AG09319 (cell line): ENCODE measurements around the gene ZKSCAN2.

Source experiments
- DNase-seq: peaks from one replicate; pipeline ENCODE4 v3.0.0-alpha.2; 2010; ENCODE audit warnings: low read depth; ENCODE audit errors: extremely low read depth
- TF ChIP-seq, protein P1 (sequence below): IDR thresholded peaks from 2 replicates; pipeline ENCODE4 v1.5.1; 2011; ENCODE audit warnings: low read depth, mild to moderate bottlenecking, inconsistent platforms, low read length, moderate library complexity

ZKSCAN2 gene

DNA sequence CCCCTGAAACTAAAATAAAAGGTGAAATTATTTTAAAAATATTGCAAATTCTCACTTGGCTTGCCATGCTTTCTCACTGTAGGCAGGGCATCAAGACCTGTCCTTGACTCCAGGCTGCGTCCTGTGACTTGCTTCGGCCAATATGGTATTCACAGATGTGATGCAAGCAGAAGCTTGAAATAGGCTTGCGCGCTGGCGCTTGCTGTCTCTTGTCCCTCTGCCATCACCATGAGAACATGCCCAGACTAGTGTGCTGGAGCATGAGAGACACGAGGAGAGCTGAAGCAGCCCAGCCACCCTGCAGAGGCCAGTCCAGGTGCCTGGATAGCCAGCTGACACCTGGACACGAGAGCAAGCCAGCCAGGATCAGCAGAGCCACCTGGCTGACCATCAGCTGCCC is 21.8 kb upstream of the ZKSCAN2 start:
- TF ChIP-seq, protein P1, sequence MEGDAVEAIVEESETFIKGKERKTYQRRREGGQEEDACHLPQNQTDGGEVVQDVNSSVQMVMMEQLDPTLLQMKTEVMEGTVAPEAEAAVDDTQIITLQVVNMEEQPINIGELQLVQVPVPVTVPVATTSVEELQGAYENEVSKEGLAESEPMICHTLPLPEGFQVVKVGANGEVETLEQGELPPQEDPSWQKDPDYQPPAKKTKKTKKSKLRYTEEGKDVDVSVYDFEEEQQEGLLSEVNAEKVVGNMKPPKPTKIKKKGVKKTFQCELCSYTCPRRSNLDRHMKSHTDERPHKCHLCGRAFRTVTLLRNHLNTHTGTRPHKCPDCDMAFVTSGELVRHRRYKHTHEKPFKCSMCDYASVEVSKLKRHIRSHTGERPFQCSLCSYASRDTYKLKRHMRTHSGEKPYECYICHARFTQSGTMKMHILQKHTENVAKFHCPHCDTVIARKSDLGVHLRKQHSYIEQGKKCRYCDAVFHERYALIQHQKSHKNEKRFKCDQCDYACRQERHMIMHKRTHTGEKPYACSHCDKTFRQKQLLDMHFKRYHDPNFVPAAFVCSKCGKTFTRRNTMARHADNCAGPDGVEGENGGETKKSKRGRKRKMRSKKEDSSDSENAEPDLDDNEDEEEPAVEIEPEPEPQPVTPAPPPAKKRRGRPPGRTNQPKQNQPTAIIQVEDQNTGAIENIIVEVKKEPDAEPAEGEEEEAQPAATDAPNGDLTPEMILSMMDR = no peak
- no peak for DNase-seq

DNA sequence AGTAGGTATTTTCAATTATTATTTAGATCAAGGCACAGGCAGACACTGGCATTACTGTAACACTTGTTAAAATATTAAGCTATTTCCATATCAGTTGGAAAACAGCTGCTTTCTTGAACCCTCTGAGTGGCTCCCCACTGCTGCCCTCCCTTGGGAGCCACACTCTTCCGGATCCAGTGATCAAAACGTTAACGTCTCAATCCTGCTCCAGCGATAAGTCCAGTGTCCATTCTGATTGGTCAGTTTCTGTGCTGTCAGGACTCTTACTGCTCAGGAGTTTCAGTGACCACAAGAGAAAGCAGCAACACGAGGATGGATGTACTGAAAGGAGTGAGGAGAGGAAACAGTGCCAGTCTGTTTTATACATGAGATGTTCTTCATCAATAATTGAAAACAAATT is 13.8 kb upstream of the ZKSCAN2 start:
- DNase-seq = no peak
- TF ChIP-seq, protein P1 = no peak

DNA sequence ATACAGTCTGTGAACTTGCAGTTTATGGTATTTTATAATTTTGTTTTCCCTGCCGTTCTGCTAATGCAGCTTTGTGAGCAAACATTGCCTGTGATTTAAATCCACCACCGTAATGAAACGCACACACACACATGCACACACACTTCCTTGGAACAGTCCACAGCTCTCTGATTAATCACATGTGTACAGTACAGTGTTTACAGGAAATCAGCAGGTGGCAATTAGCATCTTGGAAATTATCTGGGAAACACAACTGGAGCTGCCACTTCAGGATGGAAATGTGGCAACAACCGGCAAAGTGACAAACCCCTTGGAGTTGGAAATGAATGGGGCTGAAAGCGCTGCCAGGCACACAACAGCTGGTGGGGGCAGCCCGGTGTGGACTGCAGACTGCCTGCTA is 12.9 kb upstream of the ZKSCAN2 start:
- TF ChIP-seq, protein P1 = no peak
- DNase-seq = peak; percentile 11

DNA sequence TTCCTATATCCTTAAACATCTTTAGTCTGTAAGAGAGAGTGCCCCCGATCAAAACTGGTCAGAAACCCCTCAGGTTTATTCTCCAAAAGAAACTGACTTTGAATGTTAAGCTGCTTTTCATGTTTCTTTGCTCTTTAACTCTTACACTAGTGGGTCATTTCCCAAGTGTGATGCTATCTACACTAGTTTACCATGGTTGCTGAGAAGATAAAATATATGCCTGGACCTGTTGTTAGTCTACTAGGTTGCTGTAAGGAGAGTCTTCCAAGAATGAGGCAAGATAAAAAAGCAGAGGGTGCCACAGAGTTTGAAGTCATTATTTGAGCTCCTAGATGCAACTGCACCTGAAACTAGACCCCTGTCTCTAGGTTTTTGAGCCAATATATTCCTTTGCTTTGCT is 12.2 kb upstream of the ZKSCAN2 start:
- TF ChIP-seq, protein P1 = no peak
- DNase-seq = no peak

DNA sequence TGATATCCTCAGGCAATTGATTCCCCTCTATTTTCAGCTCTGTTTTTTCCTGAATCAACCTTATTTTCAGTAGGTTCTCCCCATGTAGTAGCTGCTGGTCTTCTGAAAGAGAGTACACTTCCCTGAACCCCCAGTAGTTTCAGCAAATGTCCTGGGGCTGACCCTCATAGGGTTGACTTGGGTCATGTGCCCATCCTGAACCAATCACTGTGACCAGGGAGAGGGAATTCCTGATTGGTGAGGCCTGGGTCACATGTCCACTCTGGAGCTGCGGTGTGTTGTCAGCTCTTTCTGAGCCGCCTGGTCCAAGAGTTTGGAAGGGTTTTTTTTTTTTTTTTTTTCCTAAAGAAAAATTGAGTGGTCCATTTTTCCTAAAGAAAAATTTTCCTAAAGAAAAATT is 8.3 kb upstream of the ZKSCAN2 start:
- no peak for DNase-seq
- TF ChIP-seq, protein P1 = no peak

DNA sequence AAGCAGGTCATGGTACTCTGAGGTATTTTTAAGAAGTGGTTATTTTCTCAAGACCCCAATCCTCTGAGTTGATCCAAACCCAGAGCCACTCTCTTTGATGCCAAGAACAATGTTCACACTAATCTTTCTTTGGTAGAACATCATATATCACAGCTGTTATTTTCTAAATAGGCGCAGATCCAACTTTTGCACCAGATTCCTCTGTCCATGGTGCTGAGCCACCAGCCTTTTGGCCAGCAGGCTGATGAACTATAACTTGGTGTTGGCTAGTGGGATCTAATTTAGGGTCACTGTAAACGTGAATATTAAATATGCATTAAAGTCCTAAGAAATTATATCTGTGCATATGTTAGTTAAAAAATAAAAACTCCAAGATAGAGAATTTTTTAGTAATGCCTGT is 7.0 kb upstream of the ZKSCAN2 start:
- no peak for DNase-seq

DNA sequence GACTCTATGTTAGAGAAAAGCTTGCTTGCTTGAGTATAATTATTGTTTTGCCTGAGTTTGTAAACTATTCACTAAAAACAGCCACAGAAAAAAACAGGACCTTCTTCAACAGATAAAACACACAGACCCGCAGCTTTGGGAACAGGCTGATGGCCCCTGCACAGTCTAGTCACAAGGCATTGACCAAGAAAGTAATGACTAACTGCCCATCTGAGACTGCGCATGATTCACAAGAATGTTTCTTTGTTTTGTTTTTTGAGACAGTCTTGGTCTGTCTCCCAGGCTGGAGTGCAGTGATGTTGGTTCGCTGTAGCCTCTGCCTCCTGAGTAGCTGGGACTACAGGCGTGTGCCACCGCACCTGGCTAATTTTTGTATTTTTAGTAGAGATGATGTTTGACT is 2.8 kb upstream of the ZKSCAN2 start:
- TF ChIP-seq, protein P1 = no peak
- DNase-seq = no peak

More for the DNA sequence above, 7.0 kb upstream of the ZKSCAN2 start:
- TF ChIP-seq, protein P1 = no peak

DNA sequence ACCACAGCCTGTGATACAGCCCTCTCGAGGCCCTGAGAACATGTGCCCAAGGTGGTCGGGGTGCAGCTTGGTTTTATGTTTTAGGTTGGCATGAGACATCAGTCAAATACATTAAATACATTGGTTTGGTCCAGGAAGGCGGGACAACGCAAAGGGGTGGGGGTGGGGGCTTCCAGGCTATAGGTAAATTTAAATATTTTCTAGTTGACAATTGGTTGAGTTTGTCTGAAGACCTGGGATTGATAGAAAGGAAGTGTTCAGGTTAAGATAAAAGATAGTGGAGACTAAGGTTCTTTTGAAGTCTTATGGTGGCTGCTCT is 1.2 kb upstream of the ZKSCAN2 start:
- TF ChIP-seq, protein P1 = no peak
- no peak for DNase-seq
